HG03108 (cell line): ENCODE measurements around the gene CCDC66.
"Not testable (repeated sequence)": the region's sequence is repeated elsewhere in the genome, so short reads cannot be mapped to it uniquely, and the experiment has no call there.

ENCODE experiments used
- ATAC-seq: cut with Tn5 transposase; IDR thresholded peaks from one replicate; pipeline ENCODE4 v1.9.1; 2021; ENCODE audit warnings: moderate library complexity; ENCODE audit not compliant: unreplicated experiment

Gene CCDC66

GRCh38 chr3:56556908-56557830 is at the start of gene CCDC66:
Gene CCDC66, plus strand, starts transcription at chr3:56557175. Its CDS starts 68 bp downstream, at chr3:56557243.
- ATAC-seq = peak; percentile 100

GRCh38 chr3:56519641-56520040 is 37.3 kb upstream of the CCDC66 start:
- ATAC-seq = no peak

- ATAC-seq = no peak
Measured at GRCh38 chr3:56522374-56522773, 34.6 kb upstream of the CCDC66 start.

GRCh38 chr3:56525291-56525690 is 31.7 kb upstream of the CCDC66 start:
- no peak for ATAC-seq

- ATAC-seq = no peak
Measured at GRCh38 chr3:56536735-56537134, 20.2 kb upstream of the CCDC66 start.

GRCh38 chr3:56547486-56547885 is 9.5 kb upstream of the CCDC66 start:
- no peak for ATAC-seq

GRCh38 chr3:56557831-56558170 is 826 bp downstream of the CCDC66 start:
- no peak for ATAC-seq

GRCh38 chr3:56573501-56573900 is 16.5 kb downstream of the CCDC66 start:
- ATAC-seq = no peak

GRCh38 chr3:56581941-56582340 is 25.0 kb downstream of the CCDC66 start:
- not testable (repeated sequence) for ATAC-seq

- not testable (repeated sequence) for ATAC-seq
Measured at GRCh38 chr3:56584275-56584674, 27.3 kb downstream of the CCDC66 start.

GRCh38 chr3:56590814-56591213 is 33.8 kb downstream of the CCDC66 start:
- no peak for ATAC-seq

- no peak for ATAC-seq
Measured at GRCh38 chr3:56591262-56591661, 34.3 kb downstream of the CCDC66 start.

- ATAC-seq = no peak
Measured at GRCh38 chr3:56593455-56594158, 36.6 kb downstream of the CCDC66 start.

- no peak for ATAC-seq
Measured at GRCh38 chr3:56595975-56596840, 39.2 kb downstream of the CCDC66 start.

GRCh38 chr3:56608479-56608878 is 51.5 kb downstream of the CCDC66 start:
- not testable (repeated sequence) for ATAC-seq

- ATAC-seq = no peak
Measured at GRCh38 chr3:56610669-56611335, 53.8 kb downstream of the CCDC66 start.

GRCh38 chr3:56611364-56611763 is 54.4 kb downstream of the CCDC66 start:
- ATAC-seq = no peak

- no peak for ATAC-seq
Measured at GRCh38 chr3:56612146-56612545, 55.2 kb downstream of the CCDC66 start.

- ATAC-seq = no peak
Measured at GRCh38 chr3:56613016-56613415, 56.0 kb downstream of the CCDC66 start.

GRCh38 chr3:56616478-56617006 is 59.6 kb downstream of the CCDC66 start:
- ATAC-seq = no peak
